HG03469 (cell line): ENCODE measurements around the gene CHRND.
"Not testable (repeated sequence)": the region's sequence is repeated elsewhere in the genome, so short reads cannot be mapped to it uniquely, and the experiment has no call there.

Experiments used
- ATAC-seq: cut with Tn5 transposase; IDR thresholded peaks from one replicate; pipeline ENCODE4 v1.9.1; 2021; ENCODE audit warnings: mild to moderate bottlenecking, moderate library complexity, moderate number of reproducible peaks; ENCODE audit not compliant: unreplicated experiment

Gene CHRND

GRCh38 chr2:232524771-232525170 is 1.2 kb upstream of the CHRND start:
- no peak for ATAC-seq

DNA sequence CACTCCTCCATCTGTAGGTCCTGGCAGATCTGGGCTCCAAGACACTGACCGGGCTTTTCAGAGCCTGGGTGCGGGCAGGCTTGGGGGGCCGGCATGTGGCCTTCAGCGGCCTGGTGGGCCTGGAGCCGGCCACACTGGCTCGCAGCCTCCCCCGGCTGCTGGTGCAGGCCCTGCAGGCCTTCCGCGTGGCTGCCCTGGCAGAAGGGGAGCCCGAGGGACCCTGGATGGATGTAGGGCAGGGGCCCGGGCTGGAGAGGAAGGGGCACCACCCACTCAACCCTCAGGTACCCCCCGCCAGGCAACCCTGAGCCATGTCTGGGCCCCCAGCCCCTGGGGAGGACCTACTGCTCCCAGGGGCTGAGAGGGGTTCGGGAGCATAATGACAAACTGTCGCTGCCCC is 761 bp upstream of the CHRND start:
- ATAC-seq: no peak

DNA sequence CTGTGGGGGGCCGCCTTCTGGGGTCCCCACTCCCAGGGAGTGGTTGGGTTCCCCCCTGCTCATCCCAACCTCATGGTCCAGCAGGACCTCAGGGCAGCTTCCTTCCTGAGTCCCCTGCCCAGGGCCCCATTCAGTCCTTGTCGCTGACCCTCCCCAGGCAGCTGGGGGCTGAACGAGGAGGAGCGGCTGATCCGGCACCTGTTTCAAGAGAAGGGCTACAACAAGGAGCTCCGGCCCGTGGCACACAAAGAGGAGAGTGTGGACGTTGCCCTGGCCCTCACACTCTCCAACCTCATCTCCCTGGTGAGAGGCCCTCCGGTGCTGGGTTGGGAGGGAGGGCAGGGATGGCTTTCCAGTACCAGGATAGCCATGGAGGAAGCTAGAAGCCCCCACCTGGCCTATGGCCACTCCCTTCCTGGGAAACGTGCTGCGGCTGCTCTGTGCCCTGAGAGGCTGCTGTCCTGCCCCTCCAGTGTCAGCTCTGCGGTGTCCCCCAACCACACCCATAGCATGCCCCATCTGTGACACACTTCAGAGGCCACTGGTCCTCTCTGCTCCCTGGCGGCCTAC is 497 bp downstream of the CHRND start:
- ATAC-seq: no peak

GRCh38 chr2:232527905-232528470 is 2.0 kb downstream of the CHRND start:
- no peak for ATAC-seq

DNA sequence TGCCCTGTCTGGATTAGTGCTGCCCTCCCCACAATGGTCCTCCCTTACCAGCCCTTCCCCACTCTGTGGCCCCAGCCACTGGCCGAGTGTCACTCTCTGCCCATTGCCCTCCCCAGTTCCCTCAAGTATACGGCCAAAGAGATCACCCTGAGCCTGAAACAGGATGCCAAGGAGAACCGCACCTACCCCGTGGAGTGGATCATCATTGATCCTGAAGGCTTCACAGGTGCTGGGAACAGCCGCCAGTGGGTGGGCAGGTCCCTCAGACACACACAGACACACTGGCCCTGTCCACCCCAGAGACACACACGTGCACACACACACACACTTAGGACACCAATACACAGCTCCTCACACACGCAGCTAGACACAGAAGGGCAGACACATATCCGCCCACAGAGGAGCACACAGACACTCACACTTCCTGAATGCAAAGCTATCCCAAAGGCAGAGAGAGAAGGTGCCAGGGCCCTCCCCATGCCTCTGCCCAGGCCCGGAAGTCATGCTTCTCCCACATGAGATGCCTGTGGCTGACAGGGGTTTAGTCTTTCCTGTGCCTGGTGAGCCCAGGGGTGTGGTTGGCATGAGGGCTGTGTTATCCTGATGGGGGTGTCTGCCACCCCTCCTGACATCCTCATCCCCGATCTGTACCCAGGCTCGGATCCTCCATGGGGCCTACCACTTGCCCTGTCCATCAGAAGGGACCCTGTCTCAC is 2.9 kb downstream of the CHRND start:
- ATAC-seq: no peak

DNA sequence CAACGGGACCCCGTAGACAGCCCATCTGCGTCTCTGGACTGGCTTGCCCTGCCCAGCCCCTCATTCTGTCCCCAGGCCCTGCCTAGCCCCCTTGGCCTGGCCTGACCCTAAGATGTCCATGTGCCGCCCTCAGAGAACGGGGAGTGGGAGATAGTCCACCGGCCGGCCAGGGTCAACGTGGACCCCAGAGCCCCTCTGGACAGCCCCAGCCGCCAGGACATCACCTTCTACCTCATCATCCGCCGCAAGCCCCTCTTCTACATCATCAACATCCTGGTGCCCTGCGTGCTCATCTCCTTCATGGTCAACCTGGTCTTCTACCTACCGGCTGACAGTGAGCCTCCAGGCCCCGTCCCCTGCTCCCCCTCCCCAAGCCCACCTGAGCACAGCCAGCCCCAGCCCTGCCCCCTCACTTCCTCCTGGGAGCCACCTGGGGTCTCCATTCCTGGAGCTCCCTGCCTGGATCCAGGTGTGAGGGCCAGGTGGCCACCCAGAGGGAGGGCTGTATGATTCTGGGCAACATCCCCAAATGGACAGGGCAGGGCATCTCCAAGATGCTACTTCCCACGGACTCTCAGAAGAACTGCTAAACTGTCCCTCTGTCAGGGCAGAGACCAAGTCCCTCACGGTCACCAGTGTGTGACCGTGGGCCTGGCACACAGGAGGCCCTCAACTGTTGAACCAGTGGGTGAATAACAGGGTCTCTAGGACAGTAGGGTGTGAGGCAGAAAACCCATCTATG is 4.0 kb downstream of the CHRND start:
- ATAC-seq: no peak

GRCh38 chr2:232530626-232531260 is 4.8 kb downstream of the CHRND start:
- no peak for ATAC-seq

- ATAC-seq: no peak
Observed at GRCh38 chr2:232532419-232532818, 6.5 kb downstream of the CHRND start.

- not testable (repeated sequence) for ATAC-seq
Observed at GRCh38 chr2:232532821-232533220, 6.9 kb downstream of the CHRND start.

- ATAC-seq: no peak
Observed at GRCh38 chr2:232533944-232534710, 8.2 kb downstream of the CHRND start.

- ATAC-seq: no peak
Observed at GRCh38 chr2:232534940-232535651, 9.1 kb downstream of the CHRND start.

- no peak for ATAC-seq
Observed at GRCh38 chr2:232535761-232536530, 10.0 kb downstream of the CHRND start.

GRCh38 chr2:232537079-232537478 is 11.1 kb downstream of the CHRND start:
- no peak for ATAC-seq

DNA sequence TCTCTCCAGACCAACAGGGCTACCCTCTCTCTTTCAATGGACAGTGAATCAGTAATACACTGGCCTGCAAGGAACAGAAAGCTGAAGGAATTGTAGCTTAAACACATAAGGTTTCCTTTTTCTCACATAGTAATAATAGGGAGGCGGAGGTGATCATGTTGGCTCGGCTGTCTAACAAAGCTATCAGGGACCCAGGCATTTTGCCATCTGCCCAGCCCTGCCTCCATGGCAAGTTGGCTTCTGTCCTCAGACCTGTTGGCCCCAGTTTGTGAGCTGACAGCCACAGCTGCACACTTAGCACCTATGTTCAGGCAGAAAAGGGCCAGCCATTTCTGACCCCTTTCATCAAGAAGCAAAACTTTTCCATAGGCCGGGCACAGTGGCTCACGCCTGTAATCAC is 11.5 kb downstream of the CHRND start:
- no peak for ATAC-seq

DNA sequence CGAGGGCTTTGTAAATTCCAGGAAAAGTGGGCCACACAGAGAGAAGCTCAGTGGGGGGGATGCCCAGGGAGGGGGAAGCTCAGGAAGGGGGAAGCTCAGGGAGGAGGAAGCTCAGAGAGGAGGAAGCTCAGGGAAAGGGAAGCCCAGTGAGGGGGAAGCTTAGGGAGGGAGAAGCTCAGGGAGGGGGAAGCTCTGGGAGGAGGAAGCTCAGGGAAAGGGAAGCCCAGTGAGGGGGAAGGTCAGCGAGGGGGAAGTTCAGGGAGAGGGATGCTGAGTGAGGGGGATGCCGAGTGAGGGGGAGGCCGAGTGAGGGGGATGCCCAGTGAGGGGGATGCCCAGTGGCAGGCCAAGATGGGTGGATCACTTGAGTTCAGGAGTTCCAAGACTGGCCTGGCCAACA is 12.7 kb downstream of the CHRND start:
- no peak for ATAC-seq

DNA sequence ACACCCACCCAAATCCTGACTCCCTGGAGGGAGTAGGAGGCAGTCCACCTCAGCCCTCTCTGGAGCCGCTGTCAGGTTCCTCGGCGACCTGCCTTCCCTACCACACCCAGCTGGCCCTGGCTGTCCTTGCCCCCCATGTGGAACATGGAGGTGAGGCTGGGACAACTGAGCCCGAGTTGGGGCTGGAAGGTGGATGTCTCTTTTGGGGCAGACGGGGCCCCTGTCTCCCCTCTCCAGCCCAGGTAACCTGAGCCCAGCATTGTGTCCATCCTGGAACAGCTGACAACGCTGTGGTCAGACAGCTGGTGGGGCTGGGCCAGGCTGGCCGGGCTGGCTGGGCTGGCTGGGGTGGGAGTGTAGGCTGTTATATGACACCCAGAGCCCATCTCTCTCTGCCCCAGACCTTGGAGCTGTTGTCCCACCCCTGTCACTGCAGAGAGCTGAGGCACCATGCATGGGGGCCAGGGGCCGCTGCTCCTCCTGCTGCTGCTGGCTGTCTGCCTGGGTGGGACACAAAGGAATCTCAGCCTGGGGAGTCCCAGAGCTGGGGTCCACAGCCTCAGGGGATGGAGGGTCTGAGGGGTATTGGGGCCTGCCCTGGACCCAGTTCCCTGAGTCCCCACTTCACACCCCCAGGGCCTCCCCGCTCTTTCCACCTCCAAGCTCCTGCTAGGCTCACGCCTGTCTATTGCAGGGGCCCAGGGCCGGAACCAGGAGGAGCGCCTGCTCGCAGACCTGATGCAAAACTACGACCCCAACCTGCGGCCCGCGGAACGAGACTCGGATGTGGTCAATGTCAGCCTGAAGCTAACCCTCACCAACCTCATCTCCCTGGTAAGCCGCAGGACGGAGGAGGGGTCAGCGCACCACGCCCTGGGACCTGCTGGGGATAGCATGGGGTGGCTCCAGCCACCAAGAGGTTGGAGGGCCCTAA is 13.6 kb downstream of the CHRND start, which contains the start of gene CHRNG:
CHRNG (plus strand) TSS at position 395 of the 934 bp plus-strand sequence; CDS start at position 451, 56 bp downstream.
- no peak for ATAC-seq

DNA sequence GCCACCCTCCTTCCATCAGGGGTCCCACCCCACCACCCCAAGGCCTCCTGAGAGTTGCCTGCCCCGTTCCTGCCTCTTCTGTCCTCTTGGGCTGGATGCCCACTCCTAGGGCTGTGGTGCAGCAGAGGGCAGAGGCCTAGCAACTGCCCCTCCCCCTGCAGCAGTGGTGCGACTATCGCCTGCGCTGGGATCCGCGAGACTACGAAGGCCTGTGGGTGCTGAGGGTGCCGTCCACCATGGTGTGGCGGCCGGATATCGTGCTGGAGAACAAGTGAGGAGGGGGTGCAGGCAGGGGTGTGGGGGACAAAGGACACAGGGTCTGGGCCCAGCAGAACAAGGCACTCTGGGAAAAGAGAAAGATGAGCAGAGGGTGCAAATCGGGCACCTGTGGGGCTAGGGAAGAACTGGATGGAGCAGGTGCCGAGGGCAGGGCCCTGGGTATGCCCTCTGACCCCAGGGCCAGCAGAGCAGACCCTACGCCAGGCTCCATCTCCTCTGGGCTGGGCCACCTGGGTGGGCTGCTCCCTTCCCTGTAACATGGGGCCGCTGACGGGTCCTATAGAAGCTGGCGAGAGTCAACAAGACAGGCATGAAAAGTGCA is 14.6 kb downstream of the CHRND start:
- ATAC-seq: no peak
